HepG2 (cell line): ENCODE results near the gene CCL22. TPM values are rescaled to one million over a fixed set of nuclear protein-coding genes. Genes with fewer than 3 reads are reported as not detected.

Source experiments
- ADNP ChIP-seq: sonication (generic); formaldehyde crosslinking; IDR thresholded peaks from 2 replicates; pipeline ENCODE4 v1.4.0; 2020; ENCODE audit warnings: missing genetic modification reagents
- HES4 ChIP-seq: sonication (generic); formaldehyde crosslinking; IDR thresholded peaks from 2 replicates; pipeline ENCODE4 v1.9.0; 2021; ENCODE audit warnings: mild to moderate bottlenecking, missing genetic modification reagents, borderline replicate concordance
- MATR3 ChIP-seq: sonication (generic); formaldehyde crosslinking; IDR thresholded peaks from 2 replicates; pipeline ENCODE4 v1.4.0; 2020; ENCODE audit warnings: missing genetic modification reagents
- PHF20 ChIP-seq: sonication (generic); formaldehyde crosslinking; IDR thresholded peaks from 2 replicates; pipeline ENCODE4 v1.5.0; 2020; ENCODE audit warnings: mild to moderate bottlenecking, missing genetic modification reagents
- PHF8 ChIP-seq: sonication (generic); formaldehyde crosslinking; IDR thresholded peaks from 2 replicates; pipeline ENCODE4 v1.5.0; 2020; ENCODE audit warnings: missing genetic modification reagents
- RELA ChIP-seq: sonication (generic); formaldehyde crosslinking; IDR thresholded peaks from 2 replicates; pipeline ENCODE4 v1.4.0; 2020; ENCODE audit warnings: missing genetic modification reagents
- RFX5 ChIP-seq: IDR thresholded peaks from 2 replicates; pipeline ENCODE4 v1.6.1; 2011; ENCODE audit warnings: low read depth, low read length, improper control_type of control experiment
- SAFB2 ChIP-seq: sonication (generic); formaldehyde crosslinking; IDR thresholded peaks from 2 replicates; pipeline ENCODE4 v1.5.1; 2020; ENCODE audit warnings: missing genetic modification reagents, low read depth, mild to moderate bottlenecking, borderline replicate concordance
- SMC3 ChIP-seq: IDR thresholded peaks from 2 replicates; pipeline ENCODE4 v1.6.1; 2011; ENCODE audit warnings: low read length, improper control_type of control experiment
- ZC3H4 ChIP-seq: sonication (generic); formaldehyde crosslinking; IDR thresholded peaks from 2 replicates; pipeline ENCODE4 v1.4.0; 2020; ENCODE audit warnings: missing genetic modification reagents, borderline replicate concordance
- ZNF17 ChIP-seq: sonication (generic); formaldehyde crosslinking; IDR thresholded peaks from 2 replicates; pipeline ENCODE4 v1.5.0; 2020; ENCODE audit warnings: mild to moderate bottlenecking, missing genetic modification reagents
- ZNF274 ChIP-seq: sonication (generic); formaldehyde crosslinking; IDR thresholded peaks from 2 replicates; pipeline ENCODE4 v1.5.1; 2020; ENCODE audit warnings: mild to moderate bottlenecking, missing genetic modification reagents
- ZNF326 ChIP-seq: sonication (generic); formaldehyde crosslinking; IDR thresholded peaks from 2 replicates; pipeline ENCODE4 v1.4.0; 2020; ENCODE audit warnings: missing genetic modification reagents, borderline replicate concordance
- ZNF33B ChIP-seq: sonication (generic); formaldehyde crosslinking; IDR thresholded peaks from 2 replicates; pipeline ENCODE4 v1.5.1; 2020; ENCODE audit warnings: mild to moderate bottlenecking, missing genetic modification reagents
- ZNF510 ChIP-seq: sonication (generic); formaldehyde crosslinking; IDR thresholded peaks from 2 replicates; pipeline ENCODE4 v1.4.0; 2020; ENCODE audit warnings: low read depth, mild to moderate bottlenecking, missing genetic modification reagents
- ZNF552 ChIP-seq: sonication (generic); formaldehyde crosslinking; IDR thresholded peaks from 2 replicates; pipeline ENCODE4 v1.9.0; 2022; ENCODE audit warnings: missing genetic modification reagents, mild to moderate bottlenecking, borderline replicate concordance
- polyA plus RNA-seq, 8 experiments: library from polyadenylated mRNA; depleted of rRNA in 3 of 8; stranded (reverse) in 7 of 8; unstranded in 1 of 8; fragments of >200 nt; fragmentation: Illumina TruSeq in 4 of 8; extraction: Trizol in 4 of 8; gene quantifications; 2 replicates each; pipeline versions ENCODE4 v1.2.1 to v1.2.3, GENCODE V29; 2011 to 2016; ENCODE audit warnings: low read depth in 4 of 8, missing spikeins in 1 of 8, mixed read lengths in 1 of 8; ENCODE audit not compliant: insufficient read depth in 1 of 8
- total RNA-seq, 5 experiments: library from RNA; depleted of rRNA; stranded (reverse); fragments of >200 nt; fragmentation: Illumina TruSeq; extraction: Trizol; gene quantifications; 2 replicates each; pipeline ENCODE4 v1.2.3, GENCODE V29; 2016; ENCODE audit warnings: low read depth in 1 of 5
- TF ChIP-seq, protein P1 (sequence below): sonication (generic); formaldehyde crosslinking; IDR thresholded peaks from 2 replicates; pipeline ENCODE4 v1.8.1; 2023; ENCODE audit warnings: mild to moderate bottlenecking, inconsistent platforms, moderate library complexity, missing genetic modification reagents, borderline replicate concordance
- TF ChIP-seq, protein P2 (sequence below): sonication (generic); formaldehyde crosslinking; conservative IDR thresholded peaks from 2 replicates; pipeline ENCODE4 v1.8.1; 2023; ENCODE audit warnings: missing genetic modification reagents
- TF ChIP-seq, protein P3 (sequence below): sonication (generic); formaldehyde crosslinking; IDR thresholded peaks from 2 replicates; pipeline ENCODE4 v1.5.1; 2020; ENCODE audit warnings: missing genetic modification reagents, mild to moderate bottlenecking, borderline replicate concordance
- TF ChIP-seq, protein P4 (sequence below): sonication (generic); formaldehyde crosslinking; IDR thresholded peaks from 2 replicates; pipeline ENCODE4 v1.4.0; 2020; ENCODE audit warnings: missing genetic modification reagents
- TF ChIP-seq, protein P5 (sequence below): IDR thresholded peaks from 2 replicates; pipeline ENCODE4 v1.6.1; 2012; ENCODE audit warnings: inconsistent platforms
- TF ChIP-seq, protein P6 (sequence below): sonication (generic); formaldehyde crosslinking; IDR thresholded peaks from 2 replicates; pipeline ENCODE4 v1.9.0; 2021; ENCODE audit warnings: missing genetic modification reagents, mild to moderate bottlenecking, borderline replicate concordance
- TF ChIP-seq, protein P7 (sequence below): sonication (generic); formaldehyde crosslinking; IDR thresholded peaks from 2 replicates; pipeline ENCODE4 v1.8.1; 2023; ENCODE audit warnings: missing genetic modification reagents, mild to moderate bottlenecking, borderline replicate concordance

CCL22 gene
- total and polyA plus RNA-seq, 2 of the 13 experiments (the other 11 are each of a cell fraction or from before 2014, with no cell fraction given): not detected

DNA sequence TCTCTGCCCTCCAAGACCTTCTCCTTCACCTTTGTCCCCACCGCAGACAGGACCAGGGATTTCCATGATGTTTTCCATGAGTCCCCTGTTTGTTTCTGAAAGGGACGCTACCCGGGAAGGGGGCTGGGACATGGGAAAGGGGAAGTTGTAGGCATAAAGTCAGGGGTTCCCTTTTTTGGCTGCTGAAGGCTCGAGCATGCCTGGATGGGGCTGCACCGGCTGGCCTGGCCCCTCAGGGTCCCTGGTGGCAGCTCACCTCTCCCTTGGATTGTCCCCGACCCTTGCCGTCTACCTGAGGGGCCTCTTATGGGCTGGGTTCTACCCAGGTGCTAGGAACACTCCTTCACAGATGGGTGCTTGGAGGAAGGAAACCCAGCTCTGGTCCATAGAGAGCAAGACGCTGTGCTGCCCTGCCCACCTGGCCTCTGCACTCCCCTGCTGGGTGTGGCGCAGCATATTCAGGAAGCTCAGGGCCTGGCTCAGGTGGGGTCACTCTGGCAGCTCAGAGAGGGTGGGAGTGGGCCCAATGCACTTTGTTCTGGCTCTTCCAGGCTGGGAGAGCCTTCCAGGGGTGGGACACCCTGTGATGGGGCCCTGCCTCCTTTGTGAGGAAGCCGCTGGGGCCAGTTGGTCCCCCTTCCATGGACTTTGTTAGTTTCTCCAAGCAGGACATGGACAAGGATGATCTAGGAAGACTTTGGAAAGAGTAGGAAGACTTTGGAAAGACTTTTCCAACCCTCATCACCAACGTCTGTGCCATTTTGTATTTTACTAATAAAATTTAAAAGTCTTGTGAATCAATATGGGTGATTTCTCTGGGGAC is 25.9 kb downstream of the CCL22 start (continued):
- TF ChIP-seq, protein P1, sequence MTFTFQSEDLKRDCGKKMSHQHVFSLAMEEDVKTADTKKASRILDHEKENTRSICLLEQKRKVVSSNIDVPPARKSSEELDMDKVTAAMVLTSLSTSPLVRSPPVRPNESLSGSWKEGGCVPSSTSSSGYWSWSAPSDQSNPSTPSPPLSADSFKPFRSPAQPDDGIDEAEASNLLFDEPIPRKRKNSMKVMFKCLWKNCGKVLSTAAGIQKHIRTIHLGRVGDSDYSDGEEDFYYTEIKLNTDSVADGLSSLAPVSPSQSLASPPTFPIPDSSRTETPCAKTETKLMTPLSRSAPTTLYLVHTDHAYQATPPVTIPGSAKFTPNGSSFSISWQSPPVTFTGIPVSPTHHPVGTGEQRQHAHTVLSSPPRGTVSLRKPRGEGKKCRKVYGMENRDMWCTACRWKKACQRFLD: no peak; the same call in none of the 2 replicates
- TF ChIP-seq PHF20 (CRISPR knock-in tag) (no peak), ZNF552 (CRISPR knock-in tag) (0 out of 2 replicates have a peak, but pooled peaks have one; percentile 47), ZNF17 (CRISPR knock-in tag) (no peak), SAFB2 (CRISPR knock-in tag) (peak; percentile 91; the same call in 1 of the 2 replicates), ZNF326 (CRISPR knock-in tag) (peak; percentile 99), MATR3 (CRISPR knock-in tag) (no peak), PHF8 (CRISPR knock-in tag) (no peak), ZNF274 (CRISPR knock-in tag) (peak; percentile 35; the same call in 1 of the 2 replicates), HES4 (CRISPR knock-in tag) (peak; percentile 55; the same call in 1 of the 2 replicates), SMC3 (no peak), ZC3H4 (CRISPR knock-in tag) (no peak), RELA (no peak), ZNF33B (CRISPR knock-in tag) (no peak), RFX5 (no peak), ZNF510 (CRISPR knock-in tag) (no peak), ADNP (CRISPR knock-in tag) (no peak)
- TF ChIP-seq, protein P2, sequence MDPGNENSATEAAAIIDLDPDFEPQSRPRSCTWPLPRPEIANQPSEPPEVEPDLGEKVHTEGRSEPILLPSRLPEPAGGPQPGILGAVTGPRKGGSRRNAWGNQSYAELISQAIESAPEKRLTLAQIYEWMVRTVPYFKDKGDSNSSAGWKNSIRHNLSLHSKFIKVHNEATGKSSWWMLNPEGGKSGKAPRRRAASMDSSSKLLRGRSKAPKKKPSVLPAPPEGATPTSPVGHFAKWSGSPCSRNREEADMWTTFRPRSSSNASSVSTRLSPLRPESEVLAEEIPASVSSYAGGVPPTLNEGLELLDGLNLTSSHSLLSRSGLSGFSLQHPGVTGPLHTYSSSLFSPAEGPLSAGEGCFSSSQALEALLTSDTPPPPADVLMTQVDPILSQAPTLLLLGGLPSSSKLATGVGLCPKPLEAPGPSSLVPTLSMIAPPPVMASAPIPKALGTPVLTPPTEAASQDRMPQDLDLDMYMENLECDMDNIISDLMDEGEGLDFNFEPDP (CRISPR knock-in tag): 0 out of 2 replicates have a peak, but pooled peaks have one; percentile 85
- TF ChIP-seq, protein P3, sequence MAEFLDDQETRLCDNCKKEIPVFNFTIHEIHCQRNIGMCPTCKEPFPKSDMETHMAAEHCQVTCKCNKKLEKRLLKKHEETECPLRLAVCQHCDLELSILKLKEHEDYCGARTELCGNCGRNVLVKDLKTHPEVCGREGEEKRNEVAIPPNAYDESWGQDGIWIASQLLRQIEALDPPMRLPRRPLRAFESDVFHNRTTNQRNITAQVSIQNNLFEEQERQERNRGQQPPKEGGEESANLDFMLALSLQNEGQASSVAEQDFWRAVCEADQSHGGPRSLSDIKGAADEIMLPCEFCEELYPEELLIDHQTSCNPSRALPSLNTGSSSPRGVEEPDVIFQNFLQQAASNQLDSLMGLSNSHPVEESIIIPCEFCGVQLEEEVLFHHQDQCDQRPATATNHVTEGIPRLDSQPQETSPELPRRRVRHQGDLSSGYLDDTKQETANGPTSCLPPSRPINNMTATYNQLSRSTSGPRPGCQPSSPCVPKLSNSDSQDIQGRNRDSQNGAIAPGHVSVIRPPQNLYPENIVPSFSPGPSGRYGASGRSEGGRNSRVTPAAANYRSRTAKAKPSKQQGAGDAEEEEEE (CRISPR knock-in tag): no peak
- TF ChIP-seq, protein P4, sequence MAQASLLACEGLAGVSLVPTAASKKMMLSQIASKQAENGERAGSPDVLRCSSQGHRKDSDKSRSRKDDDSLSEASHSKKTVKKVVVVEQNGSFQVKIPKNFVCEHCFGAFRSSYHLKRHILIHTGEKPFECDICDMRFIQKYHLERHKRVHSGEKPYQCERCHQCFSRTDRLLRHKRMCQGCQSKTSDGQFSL (CRISPR knock-in tag): 0 out of 2 replicates have a peak, but pooled peaks have one; percentile 33
- TF ChIP-seq, protein P5, sequence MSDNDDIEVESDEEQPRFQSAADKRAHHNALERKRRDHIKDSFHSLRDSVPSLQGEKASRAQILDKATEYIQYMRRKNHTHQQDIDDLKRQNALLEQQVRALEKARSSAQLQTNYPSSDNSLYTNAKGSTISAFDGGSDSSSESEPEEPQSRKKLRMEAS: peak; percentile 25; the same call in 1 of the 2 replicates
- TF ChIP-seq, protein P6, sequence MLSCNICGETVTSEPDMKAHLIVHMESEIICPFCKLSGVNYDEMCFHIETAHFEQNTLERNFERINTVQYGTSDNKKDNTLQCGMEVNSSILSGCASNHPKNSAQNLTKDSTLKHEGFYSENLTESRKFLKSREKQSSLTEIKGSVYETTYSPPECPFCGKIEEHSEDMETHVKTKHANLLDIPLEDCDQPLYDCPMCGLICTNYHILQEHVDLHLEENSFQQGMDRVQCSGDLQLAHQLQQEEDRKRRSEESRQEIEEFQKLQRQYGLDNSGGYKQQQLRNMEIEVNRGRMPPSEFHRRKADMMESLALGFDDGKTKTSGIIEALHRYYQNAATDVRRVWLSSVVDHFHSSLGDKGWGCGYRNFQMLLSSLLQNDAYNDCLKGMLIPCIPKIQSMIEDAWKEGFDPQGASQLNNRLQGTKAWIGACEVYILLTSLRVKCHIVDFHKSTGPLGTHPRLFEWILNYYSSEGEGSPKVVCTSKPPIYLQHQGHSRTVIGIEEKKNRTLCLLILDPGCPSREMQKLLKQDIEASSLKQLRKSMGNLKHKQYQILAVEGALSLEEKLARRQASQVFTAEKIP (CRISPR knock-in tag): no peak
- TF ChIP-seq, protein P7, sequence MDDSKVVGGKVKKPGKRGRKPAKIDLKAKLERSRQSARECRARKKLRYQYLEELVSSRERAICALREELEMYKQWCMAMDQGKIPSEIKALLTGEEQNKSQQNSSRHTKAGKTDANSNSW (CRISPR knock-in tag): no peak
